Measurements from ENCODE around the gene C2orf15. TPM values are rescaled to one million over a fixed set of nuclear protein-coding genes. Genes with fewer than 3 reads are reported as not detected.
A peak's percentile ranks its signal among the peaks of the same experiment; 100 is the strongest.

Gene C2orf15
- total and polyA plus RNA-seq, 10 of the 15 experiments (the other 5 are each of a cell fraction or from before 2014, with no cell fraction given): 1.4 to 3.4 (median 2.4) TPM

GRCh38 chr2:99183025-99183424, 41.5 kb downstream of the C2orf15 start:
- no peak for FAIRE-seq
- DNase-seq (ENCODE audit: low read depth, low spot score): no peak
- H3K27ac ChIP-seq (ENCODE audit: control insufficient read depth, insufficient read depth): no peak overlapping the region
- H3K79me2 ChIP-seq (ENCODE audit: control insufficient read depth, insufficient read depth, low read length): peaks cover 60% of the 10 kb centered on the region
- no peak for ATAC-seq
- no TSS peak for BruUV-seq (replicated peaks)
- RAD21 ChIA-PET (ENCODE audit: unreplicated experiment): no interaction called here
- 97% methylated on average over 3 of the region's 3 CpGs for WGBS (ENCODE audit: insufficient coverage, insufficient replicate concordance, low lambda C conversion rate, missing lambda C conversion rate)
- POLR2A ChIA-PET: no interaction called here
- SMC1A ChIA-PET (ENCODE audit: uncharacterized antibody, unreplicated experiment): interaction anchor here (3.5 kb wide), 1 partner anchor 154 kb away, joined by 10 read pairs; the partner anchor contains the start of genes EIF5B and TXNDC9
- 0 out of 4 replicates have a peak, but pooled peaks cover 0 to 3% of the 10 kb centered on the region in 2 experiments for H3K36me3 ChIP-seq (ENCODE audit: control insufficient read depth in 2 of 2, insufficient read depth in 2 of 2, low read length in 1 of 2)
- no peaks in the 10 kb centered on the region for H3K27me3 ChIP-seq (replicated peaks in 1 of 2; ENCODE audit: control insufficient read depth in 2 of 2, insufficient read depth in 2 of 2, low read length in 1 of 2)
- H2AFZ ChIP-seq (ENCODE audit: control insufficient read depth, low read depth, low read length): no peak overlapping the region
- H3K9ac ChIP-seq (ENCODE audit: control insufficient read depth, insufficient read depth, low read length): no peak overlapping the region
- no peaks in the 10 kb centered on the region for H4K20me1 ChIP-seq (ENCODE audit: control insufficient read depth, insufficient read depth)
- no peaks in the 10 kb centered on the region; the same call in 1 of the 2 replicates for H3K4me1 ChIP-seq (ENCODE audit: control insufficient read depth, insufficient read depth, low read length)
- peak overlapping the region; percentile 15 for H3K4me2 ChIP-seq (ENCODE audit: control insufficient read depth, insufficient read depth)
- H3K4me3 ChIP-seq: no peak overlapping the region
- in situ Hi-C loops (cut with MboI): loop anchor here (25.0 kb wide), 1 partner anchor 304 kb away; the partner anchor contains the start of gene REV1
- CTCF ChIA-PET: interaction anchor here (0.6 kb wide), 1 partner anchor 87 kb away, joined by 3 read pairs; no protein-coding TSS in a partner anchor
- H3K9me3 ChIP-seq (replicated peaks; ENCODE audit: control insufficient read depth, insufficient read depth, low read length): no peaks in the 10 kb centered on the region
- intact Hi-C loops (cut with micrococcal nuclease; ENCODE audit: unreplicated experiment): loop anchor here (5.0 kb wide), 2 partner anchors 41 to 304 kb away; partner anchors contain the start of gene C2orf15
- no peak for TF ChIP-seq SMC3 (IDR thresholded peaks at IDR 0.05; ENCODE audit: borderline replicate concordance, low read length)
- TF ChIP-seq NKRF (conservative IDR thresholded peaks at IDR 0.05): no peak
- no peak for TF ChIP-seq STAT1 (conservative IDR thresholded peaks at IDR 0.05)
- no peak for TF ChIP-seq ZBTB40 (IDR thresholded peaks at IDR 0.05; ENCODE audit: borderline replicate concordance)
- no peak for TF ChIP-seq KDM1A (IDR thresholded peaks at IDR 0.05; ENCODE audit: borderline replicate concordance)
- no peak for TF ChIP-seq ATF2 (IDR thresholded peaks at IDR 0.05; ENCODE audit: low read length)
- no peak for TF ChIP-seq CEBPZ (IDR thresholded peaks at IDR 0.05; ENCODE audit: low read depth, low read length)
- no peak for TF ChIP-seq ZNF622 (IDR thresholded peaks at IDR 0.05)
- no peak for TF ChIP-seq IRF3 (IDR thresholded peaks at IDR 0.05)
